Measurements from ENCODE around the gene FOXJ2.
A peak's percentile ranks its signal among the peaks of the same experiment; 100 is the strongest.
"Not testable (repeated sequence)": the region's sequence is repeated elsewhere in the genome, so short reads cannot be mapped to it uniquely, and the experiment has no call there.

FOXJ2 gene

GRCh38 chr12:8087666-8088065 is 55.1 kb downstream of the FOXJ2 start:
- H3K4me3 ChIP-seq (ENCODE audit: low read depth, low read length), result no peak overlapping the region
- no peak for TF ChIP-seq CTCF (IDR thresholded peaks at IDR 0.05; ENCODE audit: low read depth, low read length)
- no peak for TF ChIP-seq MAX (IDR thresholded peaks at IDR 0.05; ENCODE audit: low read depth, low read length)
- TF ChIP-seq POLR2A (IDR thresholded peaks at IDR 0.05; ENCODE audit: extremely low read depth, insufficient read length), result no peak
- TF ChIP-seq MYC (IDR thresholded peaks at IDR 0.05; ENCODE audit: low read depth, low read length), result no peak
- DNase-seq (ENCODE audit: low read depth), result no peak

- DNase-seq (ENCODE audit: low read depth), result peak; percentile 15
- H3K4me3 ChIP-seq (ENCODE audit: low read depth, low read length), result no peak overlapping the region
- TF ChIP-seq MYC (IDR thresholded peaks at IDR 0.05; ENCODE audit: low read depth, low read length) (no peak), POLR2A (IDR thresholded peaks at IDR 0.05; ENCODE audit: extremely low read depth, insufficient read length) (no peak), CTCF (IDR thresholded peaks at IDR 0.05; ENCODE audit: low read depth, low read length) (no peak), MAX (IDR thresholded peaks at IDR 0.05; ENCODE audit: low read depth, low read length) (no peak)
Observed at GRCh38 chr12:8088574-8088973, 56.1 kb downstream of the FOXJ2 start.

- DNase-seq (ENCODE audit: low read depth); H3K4me3 ChIP-seq (ENCODE audit: low read depth, low read length): not testable (repeated sequence)
Observed at GRCh38 chr12:8089277-8089676, 56.8 kb downstream of the FOXJ2 start.

GRCh38 chr12:8089716-8090115 is 57.2 kb downstream of the FOXJ2 start:
- no peak overlapping the region for H3K4me3 ChIP-seq (ENCODE audit: low read depth, low read length)
- DNase-seq (ENCODE audit: low read depth), result peak; percentile 13
- TF ChIP-seq MAX (IDR thresholded peaks at IDR 0.05; ENCODE audit: low read depth, low read length) (no peak), CTCF (IDR thresholded peaks at IDR 0.05; ENCODE audit: low read depth, low read length) (no peak), MYC (IDR thresholded peaks at IDR 0.05; ENCODE audit: low read depth, low read length) (no peak), POLR2A (IDR thresholded peaks at IDR 0.05; ENCODE audit: extremely low read depth, insufficient read length) (no peak)

GRCh38 chr12:8093291-8093690 is 60.8 kb downstream of the FOXJ2 start:
- no peak overlapping the region for H3K4me3 ChIP-seq (ENCODE audit: low read depth, low read length)
- no peak for TF ChIP-seq MYC (IDR thresholded peaks at IDR 0.05; ENCODE audit: low read depth, low read length)
- TF ChIP-seq CTCF (IDR thresholded peaks at IDR 0.05; ENCODE audit: low read depth, low read length), result no peak
- no peak for TF ChIP-seq POLR2A (IDR thresholded peaks at IDR 0.05; ENCODE audit: extremely low read depth, insufficient read length)
- no peak for TF ChIP-seq MAX (IDR thresholded peaks at IDR 0.05; ENCODE audit: low read depth, low read length)

GRCh38 chr12:8096281-8096915 is 63.9 kb downstream of the FOXJ2 start:
- TF ChIP-seq MYC (IDR thresholded peaks at IDR 0.05; ENCODE audit: low read depth, low read length) (no peak), CTCF (IDR thresholded peaks at IDR 0.05; ENCODE audit: low read depth, low read length) (no peak), MAX (IDR thresholded peaks at IDR 0.05; ENCODE audit: low read depth, low read length) (no peak), POLR2A (IDR thresholded peaks at IDR 0.05; ENCODE audit: extremely low read depth, insufficient read length) (no peak)

More at GRCh38 chr12:8093291-8093690, 60.8 kb downstream of the FOXJ2 start:
- DNase-seq (ENCODE audit: low read depth), result no peak

More at GRCh38 chr12:8096281-8096915, 63.9 kb downstream of the FOXJ2 start:
- peak; percentile 10 for DNase-seq (ENCODE audit: low read depth)
- no peak overlapping the region for H3K4me3 ChIP-seq (ENCODE audit: low read depth, low read length)

Measured in NB4 (cell line).